DMS 273 (cell line): ENCODE measurements around the gene CUEDC1.
"Not testable (repeated sequence)": the region's sequence is repeated elsewhere in the genome, so short reads cannot be mapped to it uniquely, and the experiment has no call there.

ENCODE experiments used
- DNase-seq: peaks from one replicate; lab custom pipeline; 2025; ENCODE audit not compliant: unreplicated experiment; lab: John Stamatoyannopoulos, UW

The CUEDC1 gene

GRCh38 chr17:57846056-57846945 is 108.9 kb downstream of the CUEDC1 start:
- DNase-seq: not testable (repeated sequence)

GRCh38 chr17:57842280-57842679 is 112.9 kb downstream of the CUEDC1 start:
- no peak for DNase-seq

- no peak for DNase-seq
These were observed 115.7 kb downstream of the CUEDC1 start for GRCh38 chr17:57839571-57839923.

GRCh38 chr17:57838857-57839570 is 116.2 kb downstream of the CUEDC1 start:
- no peak for DNase-seq

- DNase-seq: no peak
These were observed 116.8 kb downstream of the CUEDC1 start for GRCh38 chr17:57838453-57838852.

GRCh38 chr17:57835333-57835900 is 119.8 kb downstream of the CUEDC1 start:
- no peak for DNase-seq

- peak; percentile 46 for DNase-seq
These were observed 121.0 kb downstream of the CUEDC1 start for GRCh38 chr17:57834146-57834741.

- peak; percentile 86 for DNase-seq
These were observed 121.9 kb downstream of the CUEDC1 start for GRCh38 chr17:57833179-57833939.

GRCh38 chr17:57832314-57833178 is 122.7 kb downstream of the CUEDC1 start:
- DNase-seq: no peak

GRCh38 chr17:57830880-57831279 is 124.3 kb downstream of the CUEDC1 start:
- no peak for DNase-seq

- no peak for DNase-seq
These were observed 131.5 kb downstream of the CUEDC1 start for GRCh38 chr17:57823469-57824401.

- no peak for DNase-seq
These were observed 135.3 kb downstream of the CUEDC1 start for GRCh38 chr17:57819867-57820266.

- DNase-seq: no peak
These were observed 135.9 kb downstream of the CUEDC1 start for GRCh38 chr17:57819285-57819684.

- DNase-seq: no peak
These were observed 137.1 kb downstream of the CUEDC1 start for GRCh38 chr17:57818066-57818465.

- DNase-seq: no peak
These were observed 137.9 kb downstream of the CUEDC1 start for GRCh38 chr17:57817299-57817698.

GRCh38 chr17:57814421-57814820 is 140.8 kb downstream of the CUEDC1 start:
- no peak for DNase-seq

GRCh38 chr17:57811638-57812280 is 143.5 kb downstream of the CUEDC1 start:
- DNase-seq: no peak
